ENCODE measurements around the gene IPCEF1. TPM values are rescaled to one million over a fixed set of nuclear protein-coding genes. Genes with fewer than 3 reads are reported as not detected.

The IPCEF1 gene
- total and polyA plus RNA-seq, 2 of the 8 experiments (the other 6 are each of a cell fraction or from before 2014, with no cell fraction given): 0.41 to 0.78 TPM

DNA sequence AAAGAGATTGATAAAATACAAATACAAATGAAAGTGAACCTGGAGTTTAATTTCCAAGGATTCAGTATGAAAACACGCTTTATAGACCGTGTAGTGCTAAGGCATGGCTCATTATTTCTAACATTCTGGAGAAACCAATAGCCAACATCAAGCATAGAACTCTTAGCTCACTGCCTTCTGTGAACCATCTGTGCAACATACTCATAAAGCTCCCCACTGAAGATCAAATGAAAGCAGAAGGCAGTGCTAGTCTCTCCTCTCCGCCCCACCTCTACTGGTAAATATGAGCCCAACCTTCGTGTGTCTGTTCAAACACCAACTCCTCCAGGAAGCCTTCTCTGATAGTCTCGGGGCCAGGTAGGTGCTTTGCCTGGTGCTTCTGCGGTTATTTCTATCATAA is 153.6 kb downstream of the IPCEF1 start:
- Histone ChIP-seq H3K36me3 (ENCODE audit: control insufficient read depth in 2 of 4, insufficient read depth in 4 of 4, low read length in 3 of 4) (no peaks in the 10 kb centered on the region), H3K4me2 (ENCODE audit: insufficient read depth in 1 of 2, low read depth in 2 of 2, low read length in 2 of 2) (no peak overlapping the region), H3K56ac (replicated peaks; ENCODE audit: insufficient read length, low read depth, low read length) (no peak overlapping the region), H3K9me3 (ENCODE audit: insufficient read depth in 2 of 2, low read depth in 1 of 2, low read length in 1 of 2) (no peaks in the 10 kb centered on the region), H3K23ac (ENCODE audit: insufficient read length) (no peak overlapping the region), H3K23me2 (ENCODE audit: low read depth, low read length) (no peaks in the 10 kb centered on the region), H3K27ac (ENCODE audit: low read depth, low read length) (no peak overlapping the region), H2BK15ac (ENCODE audit: low read length) (no peak overlapping the region), H3K4me3 (ENCODE audit: extremely low read depth in 1 of 4, insufficient read depth in 2 of 4, low read depth in 3 of 4, low read length in 4 of 4) (no peak overlapping the region), H2AFZ (ENCODE audit: low read length) (no peak overlapping the region), H2BK5ac (ENCODE audit: low read depth, low read length) (no peak overlapping the region), H3K79me1 (ENCODE audit: low read depth, low read length) (no peaks in the 10 kb centered on the region), H2BK120ac (replicated peaks; ENCODE audit: low read depth, low read length) (no peak overlapping the region), H3K9ac (replicated peaks in 1 of 4; ENCODE audit: extremely low read depth in 1 of 4, low read depth in 3 of 4, low read length in 3 of 4) (no peak overlapping the region), H3K79me2 (ENCODE audit: control insufficient read depth in 1 of 2, insufficient read depth in 2 of 2, low read length in 2 of 2) (no peaks in the 10 kb centered on the region), H4K20me1 (replicated peaks in 1 of 2; ENCODE audit: control insufficient read depth in 1 of 2, insufficient read depth in 2 of 2, low read length in 2 of 2) (no peaks in the 10 kb centered on the region), H3K14ac (ENCODE audit: insufficient read length) (no peak overlapping the region), H3K27me3 (replicated peaks in 1 of 4; ENCODE audit: control insufficient read depth in 3 of 4, extremely low read depth in 1 of 4, insufficient read depth in 3 of 4, low read length in 3 of 4) (no peaks in the 10 kb centered on the region), H3K4ac (replicated peaks; ENCODE audit: insufficient read length, low read depth, low read length) (no peak overlapping the region), H2BK20ac (ENCODE audit: low read length) (no peak overlapping the region), H4K5ac (ENCODE audit: insufficient read length, low read depth, low read length) (no peak overlapping the region), H4K8ac (ENCODE audit: extremely low read depth, insufficient read depth, low read length) (no peak overlapping the region), H2AK5ac (ENCODE audit: low read depth, low read length) (no peak overlapping the region), H2BK12ac (ENCODE audit: low read depth, low read length) (no peak overlapping the region), H4K91ac (replicated peaks; ENCODE audit: insufficient read length, low read length) (no peak overlapping the region), H3K4me1 (replicated peaks in 1 of 4; ENCODE audit: control insufficient read depth in 3 of 4, insufficient read depth in 4 of 4, low read length in 3 of 4) (no peaks in the 10 kb centered on the region), H3K18ac (ENCODE audit: extremely low read depth, low read length) (no peak overlapping the region)
- TF ChIP-seq PHF8 (conservative IDR thresholded peaks at IDR 0.05; ENCODE audit: low read depth, low read length) (no peak), KDM5A (IDR thresholded peaks at IDR 0.05; ENCODE audit: low read length) (no peak), RBBP5 (IDR thresholded peaks at IDR 0.05; ENCODE audit: borderline replicate concordance, low read depth, low read length) (no peak), GABPA (IDR thresholded peaks at IDR 0.05; ENCODE audit: borderline replicate concordance, insufficient read depth, low read length) (no peak), HDAC6 (IDR thresholded peaks at IDR 0.05; ENCODE audit: low read depth, low read length) (no peak), KDM1A (IDR thresholded peaks at IDR 0.05; ENCODE audit: borderline replicate concordance, low read length) (no peak), CHD1 (IDR thresholded peaks at IDR 0.05; ENCODE audit: low read depth, low read length) (no peak), YY1 (IDR thresholded peaks at IDR 0.05; ENCODE audit: low read depth, low read length) (no peak), CBX5 (IDR thresholded peaks at IDR 0.05; ENCODE audit: low read depth, low read length) (no peak), NANOG (IDR thresholded peaks at IDR 0.05; ENCODE audit: insufficient read depth, low read depth, low read length, poor library complexity, severe bottlenecking) (no peak)
- CTCF ChIA-PET (ENCODE audit: partially characterized antibody): interaction anchor here (1.6 kb wide), 1 partner anchor 15 kb away, joined by 3 read pairs; no protein-coding TSS in a partner anchor
- DNase-seq (ENCODE audit: low read depth in 1 of 2, low spot score in 2 of 2): no peak
- no peak for FAIRE-seq
- POLR2A ChIA-PET (ENCODE audit: partially characterized antibody): no interaction called here
- WGBS, 2 experiments (ENCODE audit: extremely low coverage in 1 of 2, insufficient coverage in 1 of 2, insufficient read length in 1 of 2, insufficient replicate concordance in 2 of 2, low coverage in 1 of 2, low lambda C conversion rate in 2 of 2, missing lambda C conversion rate in 1 of 2): 87% methylated on average over 6 of the region's 6 CpGs; no CpG with 5 or more reads in 1 of the 2 experiments
